WTC11 (cell line): Measurements from ENCODE around the gene LRRC14B. TPM values are rescaled to one million over a fixed set of nuclear protein-coding genes. Genes with fewer than 3 reads are reported as not detected.
A peak's percentile ranks its signal among the peaks of the same experiment; 100 is the strongest.
"Not testable (repeated sequence)": the region's sequence is repeated elsewhere in the genome, so short reads cannot be mapped to it uniquely, and the experiment has no call there.

Experiments
- ATAC-seq: fragments of 200-7000 bp; cut with Tn5 transposase; 2 replicates; pipeline ENCODE4 v1.10.0; 2021; ENCODE audit warnings: mild to moderate bottlenecking, moderate library complexity
- CTCF ChIA-PET: fragments of 300-600 bp; sonication (Branson Sonifier 250); formaldehyde crosslinking; loops from one replicate; lab custom pipeline; 2021; ENCODE audit warnings: antibody characterized with exemption; lab: Charles Lee
- POLR2A ChIA-PET: fragments of 350-600 bp; sonication (Branson Sonifier 250); formaldehyde crosslinking; loops from one replicate; lab custom pipeline; 2021; ENCODE audit warnings: antibody characterized with exemption; lab: Charles Lee
- DNase-seq: peaks from one replicate; pipeline ENCODE4 v3.0.0; 2021; ENCODE audit warnings: low spot score
- H3K27ac Mint-ChIP-seq: 2 replicates; pipeline ENCODE4 v1.8.0; 2021; ENCODE audit warnings: mixed read lengths
- H3K27me3 Mint-ChIP-seq: 2 replicates; pipeline ENCODE4 v1.8.0; 2021; ENCODE audit warnings: low read depth, mild to moderate bottlenecking, moderate library complexity, mixed read lengths
- H3K36me3 Mint-ChIP-seq: 2 replicates; pipeline ENCODE4 v1.8.0; 2021; ENCODE audit warnings: mixed read lengths
- H3K4me1 Mint-ChIP-seq: 2 replicates; pipeline ENCODE4 v1.8.0; 2022; ENCODE audit warnings: mixed read lengths
- H3K4me3 Mint-ChIP-seq: 2 replicates; pipeline ENCODE4 v1.8.0; 2021; ENCODE audit warnings: mild to moderate bottlenecking, moderate library complexity, mixed read lengths
- H3K9me3 Mint-ChIP-seq: 2 replicates; pipeline ENCODE4 v1.8.0; 2021; ENCODE audit warnings: mixed read lengths
- ARID4B ChIP-seq: sonication (generic); formaldehyde crosslinking; IDR thresholded peaks from 2 replicates; pipeline ENCODE4 v1.8.0; 2023; ENCODE audit warnings: missing genetic modification reagents, mild to moderate bottlenecking, borderline replicate concordance
- CREB1 ChIP-seq: sonication (generic); formaldehyde crosslinking; IDR thresholded peaks from 2 replicates; pipeline ENCODE4 v1.8.0; 2023; ENCODE audit warnings: mild to moderate bottlenecking, missing genetic modification reagents
- E2F4 ChIP-seq: sonication (generic); formaldehyde crosslinking; IDR thresholded peaks from 2 replicates; pipeline ENCODE4 v1.8.1; 2022; ENCODE audit warnings: low read depth, mild to moderate bottlenecking, moderate library complexity, missing genetic modification reagents, borderline replicate concordance
- JAZF1 ChIP-seq: fragments of 250-450 bp; sonication (Bioruptor Pico); IDR thresholded peaks from 2 replicates; pipeline ENCODE4 v1.9.0; 2021; ENCODE audit warnings: moderate library complexity, mild to moderate bottlenecking, inconsistent platforms
- MAX ChIP-seq: sonication (generic); formaldehyde crosslinking; IDR thresholded peaks from 2 replicates; pipeline ENCODE4 v1.8.0; 2022; ENCODE audit warnings: mild to moderate bottlenecking, missing genetic modification reagents
- MXD4 ChIP-seq: fragments of 250-450 bp; sonication (Bioruptor Pico); IDR thresholded peaks from 2 replicates; pipeline ENCODE4 v1.8.0; 2021; ENCODE audit warnings: mild to moderate bottlenecking, moderate library complexity, borderline replicate concordance
- NFATC4 ChIP-seq: fragments of 250-450 bp; sonication (Bioruptor Pico); IDR thresholded peaks from 2 replicates; pipeline ENCODE4 v1.9.0; 2021; ENCODE audit warnings: mild to moderate bottlenecking
- TEAD1 ChIP-seq: sonication (generic); formaldehyde crosslinking; IDR thresholded peaks from 2 replicates; pipeline ENCODE4 v1.8.0; 2022; ENCODE audit warnings: mild to moderate bottlenecking, missing genetic modification reagents
- ZNF263 ChIP-seq: sonication (generic); formaldehyde crosslinking; IDR thresholded peaks from 2 replicates; pipeline ENCODE4 v1.8.1; 2022; ENCODE audit warnings: low read depth, mild to moderate bottlenecking, moderate library complexity, missing genetic modification reagents
- total RNA-seq: library from RNA; stranded (reverse); gene quantifications from 3 replicates; pipeline ENCODE4 v1.2.3, GENCODE V29; 2021
- TF ChIP-seq, protein P1 (sequence below): sonication (generic); formaldehyde crosslinking; IDR thresholded peaks from 2 replicates; pipeline ENCODE4 v1.8.0; 2022; ENCODE audit warnings: mild to moderate bottlenecking, missing genetic modification reagents
- TF ChIP-seq, protein P2 (sequence below): sonication (generic); formaldehyde crosslinking; IDR thresholded peaks from 2 replicates; pipeline ENCODE4 v1.8.1; 2023; ENCODE audit warnings: mild to moderate bottlenecking, moderate library complexity, missing genetic modification reagents

LRRC14B gene
- total RNA-seq, 1 experiment from 2014 or later: not detected

GRCh38 chr5:231661-232060 lies 40.4 kb downstream of the LRRC14B start (continued):
- TF ChIP-seq ARID4B (CRISPR knock-in tag): no peak
- TF ChIP-seq, protein P1, sequence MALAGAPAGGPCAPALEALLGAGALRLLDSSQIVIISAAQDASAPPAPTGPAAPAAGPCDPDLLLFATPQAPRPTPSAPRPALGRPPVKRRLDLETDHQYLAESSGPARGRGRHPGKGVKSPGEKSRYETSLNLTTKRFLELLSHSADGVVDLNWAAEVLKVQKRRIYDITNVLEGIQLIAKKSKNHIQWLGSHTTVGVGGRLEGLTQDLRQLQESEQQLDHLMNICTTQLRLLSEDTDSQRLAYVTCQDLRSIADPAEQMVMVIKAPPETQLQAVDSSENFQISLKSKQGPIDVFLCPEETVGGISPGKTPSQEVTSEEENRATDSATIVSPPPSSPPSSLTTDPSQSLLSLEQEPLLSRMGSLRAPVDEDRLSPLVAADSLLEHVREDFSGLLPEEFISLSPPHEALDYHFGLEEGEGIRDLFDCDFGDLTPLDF: no peak
- no peak for TF ChIP-seq ZNF263 (CRISPR knock-in tag)
- TF ChIP-seq NFATC4 (CRISPR knock-in tag): no peak
- TF ChIP-seq, protein P2, sequence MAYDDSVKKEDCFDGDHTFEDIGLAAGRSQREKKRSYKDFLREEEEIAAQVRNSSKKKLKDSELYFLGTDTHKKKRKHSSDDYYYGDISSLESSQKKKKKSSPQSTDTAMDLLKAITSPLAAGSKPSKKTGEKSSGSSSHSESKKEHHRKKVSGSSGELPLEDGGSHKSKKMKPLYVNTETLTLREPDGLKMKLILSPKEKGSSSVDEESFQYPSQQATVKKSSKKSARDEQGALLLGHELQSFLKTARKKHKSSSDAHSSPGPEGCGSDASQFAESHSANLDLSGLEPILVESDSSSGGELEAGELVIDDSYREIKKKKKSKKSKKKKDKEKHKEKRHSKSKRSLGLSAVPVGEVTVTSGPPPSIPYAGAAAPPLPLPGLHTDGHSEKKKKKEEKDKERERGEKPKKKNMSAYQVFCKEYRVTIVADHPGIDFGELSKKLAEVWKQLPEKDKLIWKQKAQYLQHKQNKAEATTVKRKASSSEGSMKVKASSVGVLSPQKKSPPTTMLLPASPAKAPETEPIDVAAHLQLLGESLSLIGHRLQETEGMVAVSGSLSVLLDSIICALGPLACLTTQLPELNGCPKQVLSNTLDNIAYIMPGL (CRISPR knock-in tag): no peak
- TF ChIP-seq MAX (CRISPR knock-in tag): no peak
- no peak for TF ChIP-seq TEAD1 (CRISPR knock-in tag)
- no peak for TF ChIP-seq MXD4 (CRISPR knock-in tag)
- TF ChIP-seq CREB1 (CRISPR knock-in tag): no peak

GRCh38 chr5:233426-233825 lies 42.1 kb downstream of the LRRC14B start:
- Mint-ChIP-seq H3K27ac (peak overlapping the region; percentile 65), H3K36me3 (peaks cover 79% of the 10 kb centered on the region)
- H3K9me3 Mint-ChIP-seq, CTCF ChIA-PET, H3K4me3 Mint-ChIP-seq, H3K4me1 Mint-ChIP-seq, POLR2A ChIA-PET, DNase-seq, H3K27me3 Mint-ChIP-seq, ATAC-seq: not testable (repeated sequence)

GRCh38 chr5:234450-234849 lies 43.2 kb downstream of the LRRC14B start:
- DNase-seq: no peak
- H3K27me3 Mint-ChIP-seq: no peaks in the 10 kb centered on the region
- ATAC-seq: no peak
- H3K27ac Mint-ChIP-seq: peak overlapping the region; percentile 60; the same call in 1 of the 2 replicates
- H3K9me3 Mint-ChIP-seq: no peaks in the 10 kb centered on the region
- ChIA-PET CTCF (no interaction called here), POLR2A (no interaction called here)
- no peak overlapping the region for H3K4me3 Mint-ChIP-seq
- peaks cover 79% of the 10 kb centered on the region for H3K36me3 Mint-ChIP-seq
- TF ChIP-seq E2F4 (CRISPR knock-in tag): no peak
- TF ChIP-seq JAZF1: no peak
- no peak for TF ChIP-seq MXD4 (CRISPR knock-in tag)
- peaks cover 10% of the 10 kb centered on the region for H3K4me1 Mint-ChIP-seq

GRCh38 chr5:235527-235926 lies 44.2 kb downstream of the LRRC14B start:
- H3K27ac Mint-ChIP-seq, H3K4me3 Mint-ChIP-seq, CTCF ChIA-PET, H3K9me3 Mint-ChIP-seq, POLR2A ChIA-PET, H3K4me1 Mint-ChIP-seq, H3K27me3 Mint-ChIP-seq, ATAC-seq, DNase-seq: not testable (repeated sequence)
- H3K36me3 Mint-ChIP-seq: peaks cover 87% of the 10 kb centered on the region

- peaks cover 93% of the 10 kb centered on the region for H3K36me3 Mint-ChIP-seq
- ATAC-seq, H3K4me1 Mint-ChIP-seq, CTCF ChIA-PET, DNase-seq, H3K4me3 Mint-ChIP-seq, H3K27ac Mint-ChIP-seq, POLR2A ChIA-PET, H3K27me3 Mint-ChIP-seq: not testable (repeated sequence)
- peaks cover 27% of the 10 kb centered on the region for H3K9me3 Mint-ChIP-seq
Observed at GRCh38 chr5:237931-238330, 46.6 kb downstream of the LRRC14B start.

DNA sequence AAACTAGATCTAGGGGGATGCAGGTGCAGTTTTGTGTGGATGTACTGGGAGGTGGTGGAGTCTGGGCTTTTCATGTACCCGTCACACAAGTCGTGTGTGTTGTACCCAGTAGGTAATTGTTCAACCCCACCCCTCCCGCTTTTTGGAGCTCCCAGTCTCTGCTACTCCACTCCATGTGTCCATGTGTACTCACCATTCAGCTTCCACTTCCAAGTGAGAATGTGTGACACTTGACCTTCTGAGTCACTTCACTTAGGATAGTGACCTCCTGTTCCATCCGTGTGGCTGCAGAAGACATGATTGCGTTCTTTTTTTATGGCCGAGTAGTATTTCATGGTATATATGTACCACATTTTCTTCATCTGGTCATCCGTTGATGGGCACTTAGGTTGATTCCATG lies 49.3 kb downstream of the LRRC14B start:
- H3K4me1 Mint-ChIP-seq, ATAC-seq, DNase-seq, H3K4me3 Mint-ChIP-seq, CTCF ChIA-PET, H3K27ac Mint-ChIP-seq, POLR2A ChIA-PET, H3K27me3 Mint-ChIP-seq: not testable (repeated sequence)
- H3K36me3 Mint-ChIP-seq: peaks cover 95% of the 10 kb centered on the region
- peaks cover 27% of the 10 kb centered on the region for H3K9me3 Mint-ChIP-seq

DNA sequence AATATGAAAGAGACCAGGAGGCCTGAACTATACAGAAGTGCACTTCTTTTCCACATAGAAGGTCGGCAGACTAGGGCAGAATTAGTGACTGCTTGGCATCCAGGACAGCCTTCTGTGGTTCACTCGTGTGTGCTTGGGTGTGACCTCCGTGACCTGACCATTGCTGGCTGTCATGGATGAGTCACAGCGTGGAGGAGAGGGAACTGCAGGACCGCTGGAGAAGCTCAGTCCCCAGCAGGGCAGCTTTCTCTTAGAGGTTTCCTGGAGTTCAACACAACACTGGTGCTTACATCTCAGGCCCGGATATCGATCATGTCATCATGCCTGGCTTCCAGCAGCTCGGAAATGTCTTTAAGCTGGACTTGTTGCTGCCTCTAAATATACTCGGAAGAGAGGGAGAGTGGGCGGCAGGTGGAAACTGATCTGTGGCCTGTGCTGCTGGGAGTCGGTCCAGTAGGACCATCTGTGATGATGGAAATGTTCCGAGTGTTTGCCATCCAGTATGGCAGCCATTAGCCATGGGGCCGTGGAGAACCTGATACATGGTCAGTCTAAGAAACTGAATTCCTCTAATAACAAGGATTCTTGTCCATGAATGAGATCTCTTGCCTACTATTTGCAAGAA lies 49.9 kb downstream of the LRRC14B start:
- H3K4me3 Mint-ChIP-seq, H3K27me3 Mint-ChIP-seq, ATAC-seq, CTCF ChIA-PET, DNase-seq, H3K27ac Mint-ChIP-seq, H3K4me1 Mint-ChIP-seq, POLR2A ChIA-PET: not testable (repeated sequence)
- Mint-ChIP-seq H3K36me3 (peaks cover 95% of the 10 kb centered on the region), H3K9me3 (peaks cover 29% of the 10 kb centered on the region)
